Endothelial cell of umbilical vein (primary cell): Measurements from ENCODE around the gene MMP21. TPM values are rescaled to one million over a fixed set of nuclear protein-coding genes. Genes with fewer than 3 reads are reported as not detected.

ENCODE experiments used
- BruUV-seq: library from RNA; stranded (reverse); fragments of 400-500 nt; replicated peaks from 2 replicates; lab custom pipeline; 2021; lab: Mats Ljungman, UMichigan
- CTCF ChIA-PET: fragments of 300-600, 350-600 bp; sonication (Branson Sonifier 250); formaldehyde crosslinking; loops from one replicate; lab custom pipeline; 2021; ENCODE audit warnings: antibody characterized with exemption, inconsistent platforms; lab: Charles Lee
- POLR2A ChIA-PET: fragments of 300-600, 350-600 bp; sonication (Branson Sonifier 250); formaldehyde crosslinking; loops from one replicate; lab custom pipeline; 2021; ENCODE audit warnings: antibody characterized with exemption, inconsistent platforms; lab: Charles Lee
- DNase-seq: peaks from one replicate; pipeline ENCODE4 v3.0.0-alpha.2; 2011; ENCODE audit warnings: low read depth, low spot score
- FAIRE-seq: peaks from 2 replicates; lab custom pipeline; 2011; peaks lifted over from hg19 to GRCh38; lab: Jason Lieb, UNC
- H2AFZ ChIP-seq: 2 replicates; pipeline ENCODE4 v1.6.0; 2012; ENCODE audit warnings: low read depth, low read length, control low read depth, inconsistent platforms
- H3K27ac ChIP-seq: 2 replicates; pipeline ENCODE4 v1.5.1; 2011; ENCODE audit warnings: low read depth, mild to moderate bottlenecking, control low read depth, low read length, moderate library complexity; ENCODE audit not compliant: insufficient read depth
- H3K27me3 ChIP-seq, 2 experiments: 2 replicates each; pipeline versions ENCODE4 v1.6.0 to v1.6.1; 2011; ENCODE audit warnings: low read length in 2 of 2, mixed read lengths in 1 of 2; ENCODE audit not compliant: control insufficient read depth in 2 of 2, insufficient read depth in 2 of 2
- H3K36me3 ChIP-seq, 2 experiments: 2 replicates in 1 of 2; 3 replicates in 1 of 2; pipeline ENCODE4 v1.5.1; 2011; ENCODE audit warnings: low read length in 2 of 2, mild to moderate bottlenecking in 1 of 2, moderate library complexity in 1 of 2; ENCODE audit not compliant: control insufficient read depth in 2 of 2, insufficient read depth in 2 of 2; ENCODE audit errors: extremely low read depth in 1 of 2
- H3K4me1 ChIP-seq: 3 replicates; pipeline ENCODE4 v1.5.1; 2011; ENCODE audit warnings: mild to moderate bottlenecking, low read length; ENCODE audit not compliant: control insufficient read depth, insufficient read depth; ENCODE audit errors: extremely low read depth
- H3K4me2 ChIP-seq: 2 replicates; pipeline ENCODE4 v1.6.1; 2011; ENCODE audit warnings: low read length, control low read depth, mixed read lengths; ENCODE audit not compliant: insufficient read depth
- H3K4me3 ChIP-seq, 3 experiments: fragments of 200-600 bp in 1 of 3; sonication (generic), shearing (Covaris generic) in 1 of 3; replicated peaks in 1 of 3; 2 replicates each; pipeline ENCODE4 v1.5.1; 2011 to 2016; ENCODE audit warnings: control low read depth in 3 of 3, low read length in 3 of 3, mild to moderate bottlenecking in 2 of 3, inconsistent platforms in 1 of 3, low read depth in 1 of 3, moderate library complexity in 1 of 3; ENCODE audit not compliant: insufficient read depth in 1 of 3
- H3K79me2 ChIP-seq: 2 replicates; pipeline ENCODE4 v1.6.0; 2012; ENCODE audit warnings: low read length, inconsistent platforms; ENCODE audit not compliant: control insufficient read depth, insufficient read depth
- H3K9ac ChIP-seq: replicated peaks from 2 replicates; pipeline ENCODE3; 2011; ENCODE audit warnings: low read length, control low read depth; ENCODE audit not compliant: insufficient read depth; ENCODE audit errors: extremely low read depth
- H3K9me1 ChIP-seq: replicated peaks from 3 replicates; pipeline ENCODE4 v1.6.0; 2011; ENCODE audit warnings: mild to moderate bottlenecking, low read length; ENCODE audit not compliant: control insufficient read depth, insufficient read depth; ENCODE audit errors: extremely low read depth
- H3K9me3 ChIP-seq: replicated peaks from 2 replicates; pipeline ENCODE4 v1.5.1; 2012; ENCODE audit warnings: low read length, inconsistent platforms; ENCODE audit not compliant: control insufficient read depth, insufficient read depth
- H4K20me1 ChIP-seq: replicated peaks from 2 replicates; pipeline ENCODE3; 2011; ENCODE audit warnings: mild to moderate bottlenecking, low read length; ENCODE audit not compliant: control insufficient read depth, insufficient read depth; ENCODE audit errors: extremely low read depth
- EZH2 ChIP-seq: IDR thresholded peaks from 2 replicates; pipeline ENCODE4 v1.6.1; 2012; ENCODE audit warnings: borderline replicate concordance, low read depth, mild to moderate bottlenecking, moderate library complexity, low read length, inconsistent platforms; ENCODE audit not compliant: severe bottlenecking
- FOS ChIP-seq: IDR thresholded peaks from 2 replicates; pipeline ENCODE4 v1.6.1; 2011; ENCODE audit warnings: mild to moderate bottlenecking, low read length, moderate library complexity, borderline replicate concordance; ENCODE audit not compliant: insufficient read depth
- GATA2 ChIP-seq: IDR thresholded peaks from 2 replicates; pipeline ENCODE4 v1.7.0; 2011; ENCODE audit warnings: low read depth, mild to moderate bottlenecking, moderate library complexity, mixed read lengths, low read length; ENCODE audit not compliant: insufficient read length, insufficient read depth
- JUN ChIP-seq: IDR thresholded peaks from 2 replicates; pipeline ENCODE4 v1.6.1; 2011; ENCODE audit warnings: borderline replicate concordance, low read depth; ENCODE audit not compliant: insufficient read length, insufficient read depth
- MAX ChIP-seq: IDR thresholded peaks from 2 replicates; pipeline ENCODE4 v1.6.1; 2011; ENCODE audit not compliant: insufficient read depth, insufficient read length
- MYC ChIP-seq: IDR thresholded peaks from one replicate; pipeline ENCODE4 v1.6.1; 2011; ENCODE audit warnings: mild to moderate bottlenecking, low read depth, low read length
- POLR2A ChIP-seq: IDR thresholded peaks from 2 replicates; pipeline ENCODE4 v1.6.1; 2012; ENCODE audit warnings: low read depth, mild to moderate bottlenecking, control low read depth, low read length
- POLR2AphosphoS5 ChIP-seq: IDR thresholded peaks from 2 replicates; pipeline ENCODE4 v1.6.1; 2012; ENCODE audit warnings: low read depth, mild to moderate bottlenecking, control low read depth, low read length, moderate library complexity; ENCODE audit not compliant: insufficient read depth
- dilution Hi-C: fragments of 300-500 bp; cut with MboI; formaldehyde crosslinking; loops from one replicate; pipeline ENCODE4 v1.15.0; 2019; ENCODE audit warnings: low sequenced_read_pairs; ENCODE audit not compliant: extremely low pct_ligation_motif_present
- intact Hi-C: fragments of 100-400 bp; cut with micrococcal nuclease; formaldehyde crosslinking; loops from one replicate; pipeline ENCODE4 v1.10.0; 2022
- polyA plus RNA-seq, 4 experiments: library from polyadenylated mRNA; depleted of rRNA in 3 of 4; stranded (reverse) in 3 of 4; unstranded in 1 of 4; fragments of >200 nt; gene quantifications; 2 replicates each; pipeline versions ENCODE4 v1.2.1 to v1.2.3, GENCODE V29; 2011 to 2012; ENCODE audit warnings: missing spikeins in 1 of 4
- total RNA-seq: library from RNA; stranded (reverse); gene quantifications from 2 replicates; pipeline ENCODE4 v1.2.3, GENCODE V29; 2021
- TF ChIP-seq, protein P1 (sequence below), 2 donors: IDR thresholded peaks; 1 replicate in 1 of 2; 2 replicates in 1 of 2; pipeline ENCODE4 v1.5.1; 2011; ENCODE audit warnings: low read length in 2 of 2, mild to moderate bottlenecking in 2 of 2, moderate library complexity in 2 of 2, control low read depth in 1 of 2, inconsistent platforms in 1 of 2, low read depth in 1 of 2; ENCODE audit not compliant: insufficient read depth in 1 of 2; ENCODE audit errors: extremely low read depth in 1 of 2

The MMP21 gene
- total and polyA plus RNA-seq, 2 donors (not counting 3 experiments of a cell fraction or from before 2014, with no cell fraction given) = 0.06 TPM; not detected in 1

- no peak for TF ChIP-seq POLR2AphosphoS5
- TF ChIP-seq, protein P1, sequence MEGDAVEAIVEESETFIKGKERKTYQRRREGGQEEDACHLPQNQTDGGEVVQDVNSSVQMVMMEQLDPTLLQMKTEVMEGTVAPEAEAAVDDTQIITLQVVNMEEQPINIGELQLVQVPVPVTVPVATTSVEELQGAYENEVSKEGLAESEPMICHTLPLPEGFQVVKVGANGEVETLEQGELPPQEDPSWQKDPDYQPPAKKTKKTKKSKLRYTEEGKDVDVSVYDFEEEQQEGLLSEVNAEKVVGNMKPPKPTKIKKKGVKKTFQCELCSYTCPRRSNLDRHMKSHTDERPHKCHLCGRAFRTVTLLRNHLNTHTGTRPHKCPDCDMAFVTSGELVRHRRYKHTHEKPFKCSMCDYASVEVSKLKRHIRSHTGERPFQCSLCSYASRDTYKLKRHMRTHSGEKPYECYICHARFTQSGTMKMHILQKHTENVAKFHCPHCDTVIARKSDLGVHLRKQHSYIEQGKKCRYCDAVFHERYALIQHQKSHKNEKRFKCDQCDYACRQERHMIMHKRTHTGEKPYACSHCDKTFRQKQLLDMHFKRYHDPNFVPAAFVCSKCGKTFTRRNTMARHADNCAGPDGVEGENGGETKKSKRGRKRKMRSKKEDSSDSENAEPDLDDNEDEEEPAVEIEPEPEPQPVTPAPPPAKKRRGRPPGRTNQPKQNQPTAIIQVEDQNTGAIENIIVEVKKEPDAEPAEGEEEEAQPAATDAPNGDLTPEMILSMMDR (IDR thresholded peaks at IDR 0.05; ENCODE audit: extremely low read depth in 1 of 2, insufficient read depth in 1 of 2, low read depth in 1 of 2, low read length in 2 of 2) = no peak
- TF ChIP-seq POLR2A = no peak
- TF ChIP-seq MAX = no peak
- FAIRE-seq = no peak
- Histone ChIP-seq H4K20me1 (no peaks in the 10 kb centered on the region), H2AFZ (no peak overlapping the region), H3K9me3 (no peaks in the 10 kb centered on the region), H3K9me1 (no peaks in the 10 kb centered on the region), H3K36me3 (no peaks in the 10 kb centered on the region), H3K9ac (no peak overlapping the region), H3K27me3 (no peaks in the 10 kb centered on the region), H3K4me1 (no peaks in the 10 kb centered on the region), H3K27ac (no peak overlapping the region), H3K79me2 (no peaks in the 10 kb centered on the region), H3K4me2 (no peak overlapping the region), H3K4me3 (no peak overlapping the region)
- no TSS peak for BruUV-seq
- dilution Hi-C loops = no loop called here
- CTCF ChIA-PET = no interaction called here
- intact Hi-C loops = no loop called here
- DNase-seq = no peak
- POLR2A ChIA-PET = no interaction called here
Measured at GRCh38 chr10:125782616-125783015, 7.0 kb upstream of the MMP21 start.

DNA sequence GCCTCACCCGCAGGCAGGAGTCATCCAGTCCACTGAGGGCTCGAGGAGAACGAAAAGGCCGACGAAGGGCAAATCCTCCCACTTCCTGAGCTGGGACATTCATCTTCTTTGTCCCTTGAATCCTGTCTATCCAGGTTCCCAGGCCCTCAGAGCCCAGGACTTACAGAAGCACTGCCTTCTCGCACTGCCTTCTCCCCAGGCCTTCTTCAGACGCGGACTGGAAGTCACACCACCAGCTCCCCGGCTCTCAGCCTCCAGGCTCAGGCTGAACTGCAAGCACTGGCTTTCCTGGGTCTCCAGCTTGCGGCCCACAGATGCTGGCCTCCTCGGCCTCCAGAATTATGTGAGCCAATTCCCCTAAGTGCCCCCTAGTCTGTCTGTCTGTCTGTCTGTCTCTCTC, 6.4 kb upstream of the MMP21 start:
- ChIA-PET POLR2A (no interaction called here), CTCF (no interaction called here)
- FAIRE-seq (no peak), DNase-seq (no peak)
- TF ChIP-seq FOS (no peak), JUN (no peak), POLR2AphosphoS5 (no peak), EZH2 (no peak), MAX (no peak), MYC (no peak), GATA2 (no peak), POLR2A (no peak)
- TF ChIP-seq, protein P1 (IDR thresholded peaks at IDR 0.05; ENCODE audit: extremely low read depth in 1 of 2, insufficient read depth in 1 of 2, low read depth in 1 of 2, low read length in 2 of 2) = no peak
- H3K9me3 ChIP-seq = no peaks in the 10 kb centered on the region
- H3K9me1 ChIP-seq = no peaks in the 10 kb centered on the region
- H3K4me3 ChIP-seq = no peak overlapping the region
- no TSS peak for BruUV-seq
- no peaks in the 10 kb centered on the region for H3K4me1 ChIP-seq
- H3K27me3 ChIP-seq = peaks cover 0 to 2% of the 10 kb centered on the region in 2 experiments
- no peak overlapping the region for H2AFZ ChIP-seq
- H3K27ac ChIP-seq = no peak overlapping the region
- no peak overlapping the region for H3K9ac ChIP-seq
- dilution Hi-C loops = no loop called here
- no peaks in the 10 kb centered on the region for H3K36me3 ChIP-seq
- H3K79me2 ChIP-seq = no peaks in the 10 kb centered on the region
- no peak overlapping the region for H3K4me2 ChIP-seq
- H4K20me1 ChIP-seq = no peaks in the 10 kb centered on the region
- intact Hi-C loops = no loop called here
